HS-5 (cell line): Measurements from ENCODE around the gene BANP.
A peak's percentile ranks its signal among the peaks of the same experiment; 100 is the strongest.
"Not testable (repeated sequence)": the region's sequence is repeated elsewhere in the genome, so short reads cannot be mapped to it uniquely, and the experiment has no call there.

Source experiments
- DNase-seq: peaks from one replicate; pipeline ENCODE4 v3.0.0-alpha.2; 2012; ENCODE audit warnings: low read depth

BANP gene

DNA sequence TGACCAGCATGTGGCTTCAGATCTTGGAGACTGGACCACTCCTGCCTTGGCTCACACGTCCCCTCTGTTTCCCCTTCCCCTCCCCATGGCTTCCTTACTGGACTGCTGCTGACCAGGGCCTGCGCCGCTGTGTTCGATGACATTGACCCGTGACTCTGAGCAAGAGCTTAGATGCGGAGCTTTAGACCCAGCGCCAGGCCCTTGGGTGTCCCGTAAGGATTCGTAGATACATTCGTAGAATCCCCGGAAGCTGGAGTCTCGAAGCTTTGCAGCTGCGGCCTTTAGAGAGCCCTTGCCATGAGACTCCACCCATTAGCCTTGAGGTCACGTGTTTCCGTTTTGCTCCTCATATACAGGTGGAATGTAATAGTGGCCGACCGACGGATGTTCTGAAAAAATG lies 65.2 kb downstream of the BANP start:
- not testable (repeated sequence) for DNase-seq

DNA sequence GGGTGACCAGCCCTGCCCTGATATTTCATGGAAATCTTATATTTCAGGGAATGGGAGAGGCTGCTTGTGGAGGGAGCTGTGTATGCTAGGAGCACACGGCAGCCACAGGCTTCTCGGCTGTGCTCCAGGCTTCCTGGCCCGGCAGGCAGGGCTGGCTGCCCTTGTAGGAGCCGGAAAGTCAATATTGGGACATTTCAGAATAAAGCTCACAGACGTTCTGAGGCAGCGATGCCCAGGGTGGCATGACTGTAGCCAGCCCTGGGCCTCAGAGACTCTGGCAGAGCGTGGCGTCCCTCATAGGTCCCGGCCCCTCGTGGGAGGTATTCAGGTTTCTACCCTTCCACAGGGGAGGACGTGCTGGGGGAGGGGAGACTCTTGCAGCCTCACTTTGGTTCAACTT lies 65.7 kb downstream of the BANP start:
- DNase-seq: no peak

DNA sequence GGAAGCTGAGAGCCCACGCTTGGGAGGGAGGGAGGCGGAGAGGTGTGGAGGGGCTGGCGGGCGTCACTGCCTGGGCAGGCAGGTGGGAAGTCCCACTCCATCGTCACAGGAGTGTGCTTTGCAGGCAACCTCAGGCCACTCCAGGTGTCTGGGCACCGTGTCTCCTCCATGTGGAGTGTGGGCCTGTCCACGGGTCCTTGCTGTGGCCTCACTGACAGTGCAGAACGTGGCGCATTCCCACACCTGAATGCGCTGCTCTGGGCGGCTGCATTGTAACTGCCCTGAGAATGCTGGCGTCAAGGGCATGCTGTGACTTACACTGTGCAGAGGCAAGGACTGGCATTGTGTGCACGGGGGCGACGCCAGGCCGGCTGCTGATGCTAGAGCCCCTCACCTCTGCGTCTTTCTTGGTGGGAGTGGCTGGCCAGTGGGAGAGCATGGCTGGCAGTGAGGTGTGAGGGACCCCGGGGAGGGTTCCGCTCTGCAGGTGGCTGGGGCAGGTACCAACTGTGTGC lies 66.4 kb downstream of the BANP start:
- no peak for DNase-seq

DNA sequence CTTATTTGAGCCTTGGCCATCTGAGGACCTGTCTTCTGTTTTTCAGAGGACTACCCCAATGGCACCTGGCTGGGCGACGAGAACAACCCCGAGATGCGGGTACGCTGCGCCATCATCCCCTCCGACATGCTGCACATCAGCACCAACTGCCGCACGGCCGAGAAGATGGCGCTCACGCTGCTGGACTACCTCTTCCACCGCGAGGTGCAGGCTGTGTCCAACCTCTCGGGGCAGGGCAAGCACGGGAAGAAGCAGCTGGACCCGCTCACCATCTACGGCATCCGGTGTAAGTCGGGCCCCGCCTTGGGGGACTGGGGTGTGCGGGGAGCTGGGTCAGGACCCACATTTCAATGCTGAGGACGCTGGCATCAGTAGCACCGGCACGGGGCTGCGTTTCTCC lies 67.1 kb downstream of the BANP start:
- DNase-seq: not testable (repeated sequence)

DNA sequence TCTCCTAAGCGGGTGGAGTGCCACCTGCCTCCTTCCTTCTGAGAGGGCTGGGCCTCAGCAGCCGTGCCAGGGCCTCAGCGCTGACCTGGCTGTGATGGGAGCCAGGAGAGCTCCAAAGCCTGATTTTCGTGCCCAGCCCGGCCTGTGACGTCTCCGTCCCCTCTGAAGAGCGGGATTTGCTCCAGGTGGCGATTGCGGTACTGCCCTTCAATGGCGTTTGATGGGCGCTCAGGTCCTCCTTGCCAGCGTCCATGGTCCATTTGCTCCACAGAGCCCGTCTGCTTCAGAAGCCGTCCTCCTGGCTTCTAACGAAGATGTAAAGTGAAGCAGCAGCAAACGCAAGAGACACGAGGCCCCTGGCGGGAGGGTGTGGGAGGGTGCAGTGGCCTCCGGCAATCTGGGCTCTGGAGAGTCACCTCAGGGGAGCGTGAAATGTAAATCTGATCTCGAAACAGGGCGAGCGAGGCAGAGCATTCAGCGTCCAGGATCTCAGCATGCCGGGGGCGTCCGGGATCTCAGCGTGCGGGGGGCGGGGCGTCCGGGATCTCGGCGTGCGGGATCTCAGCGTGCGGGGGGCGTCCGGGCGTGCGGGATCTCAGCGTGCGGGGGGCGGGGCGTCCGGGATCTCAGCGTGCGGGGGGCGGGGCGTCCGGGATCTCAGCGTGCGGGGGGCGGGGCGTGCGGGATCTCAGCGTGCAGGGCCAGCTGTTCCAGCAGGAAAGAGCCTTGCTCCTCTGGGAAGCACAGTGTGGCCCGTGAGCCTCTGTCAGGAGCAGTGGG lies 68.0 kb downstream of the BANP start:
- not testable (repeated sequence) for DNase-seq

DNA sequence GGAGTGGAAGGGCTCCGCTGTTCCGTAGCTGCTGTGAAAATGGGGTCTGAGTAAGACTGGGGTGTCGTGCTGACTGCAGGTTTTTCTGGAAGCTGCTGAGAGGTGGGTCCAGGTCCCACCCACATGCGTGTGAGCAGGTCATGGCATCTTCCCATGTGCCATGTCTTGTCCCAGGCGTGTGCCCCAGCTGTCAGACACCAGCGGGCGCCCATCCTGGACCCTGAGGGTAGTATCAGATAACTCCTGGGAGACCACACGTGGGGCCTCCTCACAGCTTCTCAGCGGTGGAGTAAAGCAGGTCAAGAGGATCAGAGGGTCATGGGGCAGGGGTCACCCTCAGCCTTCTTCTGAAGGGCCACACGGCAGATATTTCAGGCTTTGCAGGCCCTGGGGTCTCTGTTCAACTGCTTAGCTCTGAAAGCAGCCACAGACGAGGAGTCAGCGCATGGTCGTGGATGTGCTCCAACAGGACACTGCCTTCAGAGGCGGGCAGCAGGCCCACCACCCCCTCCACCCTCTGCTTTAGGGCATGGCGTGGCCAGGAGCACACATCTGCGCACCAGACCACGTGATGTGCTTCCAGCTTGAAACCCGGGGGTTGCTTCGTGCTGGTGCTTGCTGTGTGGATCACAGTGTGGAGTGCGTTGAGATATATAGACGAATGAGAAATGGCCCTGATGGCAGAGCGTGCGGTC lies 68.7 kb downstream of the BANP start:
- DNase-seq: no peak

DNA sequence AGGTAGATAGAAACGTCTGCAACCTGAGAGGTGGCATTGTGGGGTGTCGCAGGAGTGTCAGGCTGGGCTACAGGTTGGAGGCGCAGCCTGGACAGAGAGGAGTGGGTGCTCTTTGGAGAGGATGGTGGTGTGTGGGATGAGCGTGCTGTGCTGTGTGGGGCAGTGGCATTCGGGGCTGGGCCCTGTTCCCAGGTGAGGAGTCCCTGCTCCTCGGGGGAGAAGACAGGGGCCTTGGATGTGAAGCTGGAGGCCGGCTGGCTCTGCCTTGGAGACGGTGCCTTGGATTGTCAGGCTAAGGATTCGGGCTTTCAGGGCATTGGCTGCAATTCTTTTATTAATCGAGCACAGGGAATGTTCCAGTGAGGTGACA lies 69.3 kb downstream of the BANP start:
- DNase-seq: no peak

DNA sequence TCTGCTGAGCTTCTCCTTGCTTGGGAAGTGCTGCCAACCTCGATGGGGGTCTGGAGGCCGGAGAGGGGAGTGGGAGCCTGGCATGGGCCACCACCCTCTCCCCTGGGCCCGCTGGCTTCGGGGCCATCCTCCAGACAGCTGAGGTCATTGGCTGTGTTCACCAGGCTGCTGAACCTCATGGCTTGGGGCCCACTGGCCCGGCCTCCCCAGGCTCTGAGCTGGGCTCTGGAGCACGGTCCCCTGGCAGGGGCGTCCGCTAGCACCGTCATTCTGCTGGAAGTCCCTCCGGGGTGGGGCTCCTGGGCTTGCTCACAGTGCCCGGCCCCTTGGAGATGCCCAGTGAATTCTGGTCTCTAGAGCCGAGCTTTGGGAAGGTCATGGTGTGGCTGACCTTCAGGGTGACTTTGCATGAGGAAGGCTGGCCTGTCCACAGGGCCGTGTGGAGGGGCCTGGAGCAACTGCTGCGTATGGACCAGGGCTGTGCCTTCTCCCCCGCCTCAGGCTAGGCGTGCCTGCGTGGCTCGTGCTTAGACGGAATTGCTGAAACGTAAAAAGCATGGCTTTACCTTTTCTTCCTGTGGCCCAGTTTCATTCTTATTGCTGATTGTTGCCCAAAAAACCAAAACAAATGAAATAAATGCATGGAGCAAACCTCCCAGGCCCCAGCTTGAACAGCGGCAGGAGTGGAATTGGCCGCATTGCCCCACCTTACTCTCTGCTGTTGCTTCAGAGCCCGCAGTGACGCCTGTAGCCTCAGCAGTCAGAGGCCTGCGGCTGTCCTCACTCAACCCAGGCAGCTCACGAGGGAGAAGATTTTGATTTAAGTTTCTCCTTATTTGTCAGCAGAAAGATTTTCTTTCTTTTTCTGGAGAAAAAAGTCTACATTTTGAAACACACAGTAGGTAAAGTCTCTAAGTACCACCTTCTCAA lies 70.1 kb downstream of the BANP start:
- not testable (repeated sequence) for DNase-seq

DNA sequence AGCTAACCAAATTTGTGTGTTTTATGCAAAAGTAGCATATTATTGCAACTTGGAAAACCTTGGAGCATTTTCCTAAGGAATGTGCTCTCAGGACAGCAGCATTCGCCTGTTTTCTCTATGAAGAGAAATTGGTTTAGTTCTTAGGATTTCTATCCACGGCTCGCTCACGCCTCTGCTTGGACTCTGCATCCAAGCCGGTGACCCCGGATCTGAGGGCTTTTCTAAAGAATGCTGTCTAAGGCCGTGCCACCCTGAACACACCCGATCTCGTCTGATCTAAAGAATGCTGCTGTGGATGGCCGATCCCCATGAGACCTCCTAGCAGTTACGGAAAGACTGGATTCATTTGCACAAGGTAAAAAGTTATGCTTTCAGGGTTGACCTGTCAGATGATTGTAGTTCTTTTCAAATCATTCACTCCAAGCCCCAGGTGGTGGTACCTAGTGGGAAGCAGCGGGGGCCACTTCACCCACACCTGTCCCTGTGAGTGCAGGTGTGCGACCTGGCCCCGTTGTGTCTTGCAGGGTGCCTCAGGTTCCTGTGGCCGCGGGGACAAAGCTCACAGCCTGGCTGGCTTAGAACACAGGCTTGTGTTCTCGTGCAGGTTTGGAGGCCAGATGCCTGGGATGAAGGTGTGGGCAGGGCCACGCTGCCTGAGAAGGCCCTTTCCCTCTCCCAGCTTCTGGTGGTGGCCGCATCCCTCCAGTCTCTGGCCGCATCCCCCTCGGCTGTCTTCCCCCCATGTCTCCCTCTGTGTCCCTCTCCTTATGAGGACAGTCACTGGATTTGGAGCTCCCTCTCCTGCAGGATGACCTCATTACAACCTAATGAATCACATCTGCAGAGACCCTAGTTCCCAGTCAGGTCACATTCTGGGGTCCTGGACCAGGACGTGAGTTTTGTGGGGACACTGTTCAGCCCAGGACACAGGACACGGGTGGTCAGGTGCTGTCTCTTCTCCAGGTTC lies 71.1 kb downstream of the BANP start:
- no peak for DNase-seq

DNA sequence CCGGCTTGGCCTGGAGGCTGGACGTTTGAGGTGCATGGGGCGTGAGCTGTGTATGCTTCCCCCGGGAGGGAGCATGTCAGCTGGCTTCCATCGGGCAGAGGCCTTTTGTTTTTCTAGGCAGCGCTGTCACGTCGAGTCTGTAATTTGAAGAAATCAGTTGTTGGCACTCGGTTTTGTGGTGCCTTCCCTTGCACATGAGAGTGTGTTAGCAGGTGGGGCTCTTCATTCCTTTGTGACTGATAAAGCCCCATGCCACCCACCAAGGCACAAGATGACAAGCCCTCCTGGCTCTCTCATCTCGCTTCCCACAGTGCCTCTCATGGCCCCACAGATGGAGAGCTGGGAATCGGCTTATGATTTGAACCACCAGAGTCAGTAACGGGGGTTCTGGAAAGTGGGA lies 72.1 kb downstream of the BANP start:
- no peak for DNase-seq

DNA sequence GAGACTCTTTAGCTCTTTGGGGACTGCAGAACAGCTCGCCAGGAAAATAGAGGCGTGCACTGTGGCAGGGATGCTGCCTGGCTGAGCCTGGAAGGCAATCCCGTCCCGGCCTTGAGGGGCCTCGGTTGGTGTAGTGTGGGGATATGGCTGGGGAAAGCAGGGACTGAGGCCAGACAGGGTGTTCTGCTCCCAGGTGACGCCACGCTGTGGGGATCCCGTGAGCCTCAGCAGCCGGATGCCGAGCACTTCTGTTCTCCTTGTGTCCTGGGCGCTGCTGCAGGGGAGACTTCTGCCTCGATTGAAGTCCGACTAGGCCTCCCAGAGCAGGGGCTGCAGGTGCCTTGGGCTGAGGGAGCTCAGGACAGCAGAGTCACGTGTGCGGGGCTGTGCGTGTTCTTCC lies 72.6 kb downstream of the BANP start:
- DNase-seq: no peak

DNA sequence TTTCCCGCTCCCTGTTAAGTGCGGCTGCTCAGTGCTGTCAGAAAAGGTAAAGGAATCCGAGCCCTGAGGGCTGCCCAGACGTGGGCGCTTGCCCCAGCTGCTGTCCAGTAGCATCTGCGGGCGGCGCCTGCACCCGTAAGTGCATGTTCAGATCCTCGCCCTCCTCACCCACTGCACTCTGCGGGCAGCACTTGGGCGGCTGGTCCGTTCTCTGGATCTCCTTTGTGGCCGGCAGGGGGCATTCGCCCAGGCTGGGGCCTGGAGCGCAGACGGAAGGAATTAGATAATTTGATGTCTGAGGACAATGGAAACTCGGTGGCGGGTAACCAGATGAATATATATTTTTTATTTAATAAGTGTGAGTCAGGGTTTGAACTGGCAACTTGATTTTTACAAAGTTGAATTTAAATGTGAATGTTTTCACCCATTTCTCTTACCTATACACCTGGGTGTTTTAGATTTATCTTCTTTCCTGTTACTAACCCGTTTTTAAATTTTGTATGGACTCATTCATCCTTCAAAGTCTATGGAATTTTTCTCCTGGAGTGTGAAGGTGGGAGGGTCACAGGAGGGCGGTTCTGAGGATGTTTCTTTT lies 73.4 kb downstream of the BANP start:
- not testable (repeated sequence) for DNase-seq

DNA sequence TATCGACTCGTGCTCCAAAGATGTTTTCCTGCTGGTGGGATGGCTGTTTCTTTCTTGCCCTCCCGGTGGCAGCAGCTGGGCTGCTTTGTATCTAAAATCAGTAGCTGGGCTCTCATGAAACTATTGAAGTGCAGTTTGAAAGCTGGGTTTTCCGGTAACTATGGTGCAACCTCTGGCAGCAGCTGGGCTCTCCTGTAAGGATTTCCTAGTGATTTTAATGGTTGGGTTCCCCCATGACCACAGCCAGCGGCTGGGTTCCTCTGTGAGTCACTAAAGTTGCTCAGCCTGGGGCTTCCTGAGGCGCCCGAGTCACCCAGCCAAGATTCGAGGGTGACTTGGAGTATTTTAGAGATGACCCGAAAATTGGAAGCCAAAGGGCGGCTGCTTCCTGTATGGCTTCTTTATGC lies 73.9 kb downstream of the BANP start:
- peak; percentile 38 for DNase-seq

DNA sequence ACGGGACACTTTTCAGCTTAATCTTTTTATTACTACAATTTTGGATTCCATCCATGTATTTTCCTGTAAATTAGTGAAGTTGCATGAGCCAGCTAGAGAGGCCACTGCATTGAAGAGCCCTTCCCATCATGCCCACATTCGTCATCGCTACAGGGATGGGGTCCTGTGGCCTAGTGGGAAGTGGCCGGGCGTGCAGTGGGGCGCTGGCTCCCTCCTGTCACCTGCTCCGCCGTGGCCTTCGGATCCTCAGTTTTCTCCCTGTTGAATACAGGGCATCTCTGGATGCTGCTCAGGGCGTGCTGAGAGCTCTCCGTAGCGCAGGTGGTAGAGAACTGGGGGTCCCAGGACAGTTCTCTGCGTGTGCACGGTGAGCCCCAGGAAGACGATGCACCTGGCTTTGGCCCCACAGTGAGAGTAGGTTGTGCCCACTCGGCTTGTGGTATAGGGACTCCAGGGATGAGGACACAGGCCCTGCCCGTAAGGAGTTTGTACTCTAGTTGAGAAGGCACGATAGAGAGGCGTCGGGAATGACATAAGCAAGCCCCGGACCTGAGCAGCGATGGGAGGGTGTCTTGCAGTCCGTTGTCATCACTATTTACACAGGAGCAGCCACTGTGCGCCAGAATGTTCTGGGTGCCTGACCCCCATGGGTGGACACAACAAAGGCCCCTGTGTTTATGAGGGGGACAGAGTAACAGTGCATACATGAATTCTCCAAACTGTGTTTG lies 74.8 kb downstream of the BANP start:
- not testable (repeated sequence) for DNase-seq

DNA sequence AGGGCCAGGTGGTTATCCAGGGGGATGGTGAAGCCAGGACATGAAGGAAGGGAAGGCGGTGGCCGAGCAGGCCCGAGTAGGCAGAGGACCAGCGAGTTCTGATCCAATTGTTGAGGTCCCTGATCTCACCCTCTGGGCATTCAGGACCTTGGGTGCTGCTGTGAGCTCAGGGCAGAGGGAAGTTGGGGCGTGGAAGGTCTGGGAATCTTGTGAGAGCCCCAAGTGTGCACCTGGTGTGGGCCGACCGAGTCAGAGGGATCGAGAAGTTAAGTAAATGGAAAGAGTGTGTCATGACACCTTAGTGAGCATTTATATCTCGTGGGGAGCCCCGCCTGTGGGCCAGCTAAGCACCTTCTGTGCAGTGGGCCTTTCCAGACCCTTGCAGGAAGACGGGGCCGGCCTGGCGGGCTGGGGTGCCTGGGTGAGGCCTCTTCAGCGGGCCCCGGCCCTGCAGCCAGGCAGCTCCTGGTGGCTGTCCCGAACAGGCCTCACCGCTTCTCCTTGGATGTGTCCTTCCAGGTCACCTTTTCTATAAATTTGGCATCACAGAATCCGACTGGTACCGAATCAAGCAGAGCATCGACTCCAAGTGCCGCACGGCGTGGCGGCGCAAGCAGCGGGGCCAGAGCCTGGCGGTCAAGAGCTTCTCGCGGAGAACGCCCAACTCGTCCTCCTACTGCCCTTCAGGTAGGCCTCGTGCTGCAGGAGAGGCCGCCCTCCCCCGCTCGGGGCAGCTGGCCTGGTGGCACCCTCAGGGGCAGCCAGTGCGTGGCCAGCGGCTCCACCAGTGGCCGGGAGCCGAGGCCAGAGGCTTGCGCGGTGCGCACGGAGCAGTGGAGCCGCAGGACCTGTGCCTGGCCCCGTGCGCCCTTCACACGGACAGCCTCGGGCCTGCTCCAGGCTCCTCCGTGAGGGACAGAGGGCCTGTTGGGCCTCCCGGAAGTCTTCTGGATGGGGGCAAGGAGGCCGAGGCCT lies 76.0 kb downstream of the BANP start:
- no peak for DNase-seq

DNA sequence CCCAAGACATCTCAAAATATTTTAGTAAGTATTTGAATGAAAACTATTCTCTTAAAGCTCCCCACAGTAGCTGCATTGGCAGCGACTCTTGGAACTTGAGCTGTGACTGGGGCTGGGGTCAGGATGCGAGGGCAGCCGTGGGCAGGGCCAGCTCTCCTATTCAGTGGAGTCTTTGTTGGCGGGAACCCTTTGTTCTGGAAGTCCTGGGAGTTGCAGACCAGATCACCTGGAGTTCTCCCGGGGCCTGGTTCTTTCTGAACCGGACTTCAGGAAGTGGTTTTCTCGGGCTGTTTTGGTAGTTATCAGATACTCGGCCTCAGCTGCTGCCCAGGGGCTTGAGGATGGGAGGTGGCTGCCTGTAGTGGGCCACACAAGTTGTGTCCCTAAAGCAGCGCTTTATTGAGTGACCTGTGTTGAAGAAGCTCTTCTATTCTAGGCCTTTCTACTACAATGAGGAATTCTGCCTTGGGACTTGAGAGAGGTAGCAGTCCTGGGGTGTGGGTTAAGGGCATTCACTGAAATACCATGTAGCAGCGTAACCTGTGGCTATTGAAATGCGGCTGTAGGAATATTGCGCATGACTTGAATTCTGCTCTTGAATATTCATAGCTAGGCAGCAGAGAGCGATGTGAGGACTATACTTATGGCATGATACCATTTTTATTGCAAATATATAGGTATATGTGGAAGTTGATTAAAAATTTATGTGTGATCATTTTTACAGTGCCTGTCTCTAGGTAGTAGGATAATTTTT lies 77.1 kb downstream of the BANP start:
- not testable (repeated sequence) for DNase-seq

DNA sequence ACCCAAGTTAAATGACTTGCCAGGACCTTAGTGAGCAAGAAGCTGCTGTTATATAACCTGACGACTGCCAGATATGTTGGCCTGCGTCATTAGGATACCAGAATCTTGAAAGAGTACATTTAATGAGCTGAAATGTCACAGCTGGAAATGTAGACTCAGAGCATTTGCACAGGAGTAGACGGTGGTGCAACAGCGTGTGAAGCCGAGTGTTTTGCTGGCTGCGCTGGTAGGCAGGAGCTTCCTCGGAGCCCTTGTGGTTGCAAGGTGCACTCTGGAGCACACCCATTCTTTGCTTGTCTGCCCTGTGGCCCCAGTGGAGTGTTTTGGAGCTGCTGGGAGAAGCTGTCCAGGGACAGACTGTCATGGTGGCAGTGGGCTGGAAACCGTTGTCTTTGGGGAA lies 79.3 kb downstream of the BANP start:
- no peak for DNase-seq

DNA sequence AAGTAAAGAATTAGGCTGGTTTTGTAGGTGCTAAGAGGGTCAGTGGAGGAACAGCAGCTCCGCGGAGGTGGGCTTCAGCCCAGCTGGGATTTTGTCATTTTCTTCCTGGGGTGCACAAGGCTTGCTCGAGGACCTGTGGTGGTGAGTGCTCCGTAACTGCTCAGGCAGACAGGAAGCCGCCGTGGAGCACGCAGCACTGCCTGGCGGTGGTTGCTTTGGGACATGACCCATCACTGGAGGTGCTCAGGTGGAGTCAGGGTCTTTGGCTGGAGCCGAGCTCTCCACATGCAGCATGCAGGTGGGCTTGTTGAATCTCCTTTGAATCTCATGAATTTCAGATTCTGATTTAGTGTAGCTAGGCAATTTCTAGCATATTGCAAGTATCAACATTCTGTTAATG lies 79.7 kb downstream of the BANP start:
- DNase-seq: not testable (repeated sequence)
